ENCODE measurements around the gene HAO2. TPM values are rescaled to one million over a fixed set of nuclear protein-coding genes. Genes with fewer than 3 reads are reported as not detected.
"Not testable (repeated sequence)": the region's sequence is repeated elsewhere in the genome, so short reads cannot be mapped to it uniquely, and the experiment has no call there.

Gene HAO2
- not detected for polyA plus RNA-seq (ENCODE audit: insufficient read length)

DNA sequence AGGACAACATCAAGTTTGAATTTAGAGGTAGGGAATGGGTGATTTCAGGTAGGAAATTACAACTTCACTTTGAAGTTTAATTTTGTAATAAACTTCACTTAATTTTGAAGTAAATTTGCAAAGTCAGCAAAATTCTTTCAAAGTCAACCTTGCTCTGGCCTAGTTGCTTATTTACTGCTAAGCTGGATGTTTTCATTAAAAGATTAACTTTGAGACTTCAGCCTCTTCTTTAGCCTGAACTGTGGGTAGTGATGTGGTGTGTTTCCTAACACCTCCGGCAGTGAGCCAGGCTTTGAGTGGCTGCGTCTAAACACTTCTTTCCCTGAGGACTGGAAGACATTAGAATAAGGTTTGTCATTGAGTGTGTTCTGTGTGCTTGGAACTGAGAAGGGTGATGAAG is at the start of gene HAO2:
TSS of gene HAO2 (plus strand) at position 232 of the 400 bp plus-strand sequence. CDS start 12,301 bp downstream, outside the sequence.
- no peak for DNase-seq

DNA sequence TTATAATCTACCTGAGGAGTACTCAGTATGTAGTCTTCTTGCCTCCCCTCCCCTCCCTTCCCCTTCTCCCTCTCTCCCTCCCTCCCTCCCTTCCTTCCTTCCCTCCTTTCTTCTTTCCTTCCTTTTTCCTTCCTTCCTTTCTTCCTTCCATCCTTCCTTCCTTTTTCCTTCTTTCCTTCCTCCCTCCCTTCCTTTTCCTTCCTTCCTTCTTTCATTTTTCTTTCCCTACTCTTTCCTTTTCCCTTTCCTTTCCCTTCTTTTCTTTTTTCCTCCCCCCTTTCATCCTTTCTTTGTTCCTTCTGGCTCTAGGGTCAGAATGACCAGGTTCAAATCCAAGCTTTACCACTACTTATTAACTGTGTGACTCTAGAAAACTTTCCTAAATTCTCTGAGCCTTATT is 48.5 kb upstream of the HAO2 start:
- no peak for DNase-seq

DNA sequence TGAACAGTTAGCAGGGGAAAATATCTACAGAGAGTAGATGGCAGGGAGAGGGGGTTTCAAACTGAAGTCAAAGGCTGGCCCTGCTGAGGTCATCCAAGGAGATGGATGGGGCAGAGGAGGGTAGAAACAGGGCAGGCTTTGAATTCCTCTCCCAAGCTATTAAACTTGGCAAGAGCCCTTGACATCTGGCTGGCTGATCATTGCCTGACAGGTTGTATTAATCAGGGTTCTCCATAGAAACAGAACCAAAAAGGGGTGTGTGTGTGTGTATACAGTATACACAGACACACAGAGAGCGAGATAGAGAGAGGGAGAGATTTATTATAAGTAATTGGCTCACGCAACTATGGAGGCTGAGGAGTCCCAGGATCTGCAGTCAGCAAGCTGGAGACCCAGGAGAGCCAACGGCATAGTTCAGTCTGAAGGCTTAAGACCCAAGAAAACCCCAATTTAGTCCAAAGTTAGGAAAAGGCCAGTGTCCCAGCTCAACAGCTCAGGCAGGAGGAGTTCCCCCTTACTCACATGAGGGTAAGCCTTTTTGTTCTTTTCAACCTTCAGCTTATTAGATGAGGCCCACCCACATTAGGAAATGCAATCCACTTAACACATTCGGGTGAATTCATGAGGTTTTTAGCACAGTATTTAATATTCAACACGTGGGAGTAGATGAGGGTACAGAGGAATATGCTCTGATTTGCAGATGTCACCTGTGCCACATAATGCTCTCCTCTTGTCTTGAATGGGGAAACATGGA is 46.7 kb upstream of the HAO2 start:
- DNase-seq, result no peak

- DNase-seq, result no peak
Observed at GRCh38 chr1:119323216-119323982, 45.2 kb upstream of the HAO2 start.

DNA sequence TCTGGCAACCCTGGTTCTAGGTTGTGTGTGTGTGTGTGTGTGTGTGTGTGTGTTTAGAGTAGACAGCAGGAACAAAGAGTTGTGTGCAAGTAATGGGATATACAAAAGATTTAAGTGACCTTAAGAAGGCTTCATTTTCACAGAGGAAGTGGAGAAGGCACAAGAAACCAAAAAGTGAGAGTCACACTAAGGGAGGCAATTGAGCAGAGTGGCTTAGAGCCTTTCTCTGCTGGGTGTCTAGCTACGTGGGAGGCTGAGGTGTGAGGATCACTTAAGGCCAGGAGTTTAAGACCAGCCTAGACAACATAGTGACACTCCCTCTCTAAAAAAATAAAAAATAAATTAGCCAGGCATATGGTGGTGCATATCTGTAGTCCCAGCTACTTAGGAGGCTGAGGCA is 44.4 kb upstream of the HAO2 start:
- no peak for DNase-seq

DNA sequence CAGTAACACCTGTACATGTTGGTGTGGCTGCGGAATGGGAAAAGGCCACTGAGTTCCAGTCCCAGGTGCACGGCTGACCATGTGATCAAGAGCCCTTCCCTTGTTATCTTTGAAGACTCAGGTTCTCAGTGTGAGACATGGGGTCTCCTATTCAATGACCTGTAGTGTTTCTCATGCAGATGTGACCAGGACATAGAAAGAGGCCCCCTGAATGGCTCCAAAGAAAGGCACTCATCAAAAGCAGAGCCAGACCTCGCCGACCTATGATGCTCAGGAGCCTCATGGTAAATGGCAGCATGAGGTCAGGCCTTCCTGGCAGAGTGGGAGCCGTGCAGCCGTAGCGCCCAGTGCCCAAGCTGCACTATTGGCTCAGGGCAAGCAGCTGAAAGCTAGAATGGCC is 42.3 kb upstream of the HAO2 start:
- no peak for DNase-seq

DNA sequence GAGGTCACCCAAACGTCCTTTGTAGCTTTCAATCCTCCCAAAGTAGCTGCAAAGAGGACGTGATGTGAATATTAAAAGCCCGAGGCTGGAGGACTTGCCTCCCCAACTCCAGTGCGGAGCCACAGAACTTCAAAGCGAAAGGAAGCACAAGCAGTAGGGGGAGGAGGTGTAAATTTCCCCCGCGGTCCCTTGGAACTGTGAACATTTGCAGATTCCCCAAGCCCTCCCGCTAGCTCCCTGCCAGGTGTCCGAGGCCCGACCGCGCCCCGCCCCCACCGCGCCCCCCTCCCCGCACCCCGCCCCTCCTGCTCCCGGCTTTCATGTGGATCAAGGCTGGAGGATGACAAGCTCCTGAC is 41.5 kb upstream of the HAO2 start:
- DNase-seq, result no peak

DNA sequence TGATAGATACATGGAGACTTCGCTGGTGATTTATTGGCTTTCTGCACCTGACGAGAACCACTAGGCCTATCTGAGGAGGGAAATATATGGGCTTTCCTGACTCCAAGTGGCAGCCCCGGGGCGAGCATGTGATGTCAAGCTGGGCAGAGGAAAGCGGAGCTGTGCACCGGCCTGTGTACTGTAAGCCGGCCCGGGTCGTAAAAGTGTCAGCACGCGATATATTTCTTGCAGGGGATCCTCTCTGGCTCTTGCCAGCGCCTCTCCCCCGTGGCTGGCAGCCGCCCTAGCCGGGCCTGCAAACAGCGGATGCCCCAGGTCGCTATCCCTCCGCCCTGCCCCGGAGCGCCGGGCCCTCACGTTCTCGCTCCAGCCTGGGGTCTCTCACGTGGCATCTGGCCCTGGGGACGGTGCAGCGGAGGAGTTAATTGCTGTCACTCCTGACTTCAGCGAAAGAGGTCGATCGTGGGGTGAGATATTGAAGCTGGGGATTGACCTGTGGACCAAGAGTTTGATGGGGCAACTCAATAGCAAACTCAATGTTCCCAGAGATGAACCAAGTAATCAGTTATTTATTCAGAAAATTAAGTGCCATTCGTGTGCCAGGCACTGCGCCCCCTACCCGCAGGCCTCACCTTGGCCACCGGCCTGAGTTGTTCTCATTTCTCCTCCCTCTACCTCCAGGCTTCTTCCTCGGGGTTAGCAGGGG is 41.0 kb upstream of the HAO2 start:
- peak; percentile 45 for DNase-seq

DNA sequence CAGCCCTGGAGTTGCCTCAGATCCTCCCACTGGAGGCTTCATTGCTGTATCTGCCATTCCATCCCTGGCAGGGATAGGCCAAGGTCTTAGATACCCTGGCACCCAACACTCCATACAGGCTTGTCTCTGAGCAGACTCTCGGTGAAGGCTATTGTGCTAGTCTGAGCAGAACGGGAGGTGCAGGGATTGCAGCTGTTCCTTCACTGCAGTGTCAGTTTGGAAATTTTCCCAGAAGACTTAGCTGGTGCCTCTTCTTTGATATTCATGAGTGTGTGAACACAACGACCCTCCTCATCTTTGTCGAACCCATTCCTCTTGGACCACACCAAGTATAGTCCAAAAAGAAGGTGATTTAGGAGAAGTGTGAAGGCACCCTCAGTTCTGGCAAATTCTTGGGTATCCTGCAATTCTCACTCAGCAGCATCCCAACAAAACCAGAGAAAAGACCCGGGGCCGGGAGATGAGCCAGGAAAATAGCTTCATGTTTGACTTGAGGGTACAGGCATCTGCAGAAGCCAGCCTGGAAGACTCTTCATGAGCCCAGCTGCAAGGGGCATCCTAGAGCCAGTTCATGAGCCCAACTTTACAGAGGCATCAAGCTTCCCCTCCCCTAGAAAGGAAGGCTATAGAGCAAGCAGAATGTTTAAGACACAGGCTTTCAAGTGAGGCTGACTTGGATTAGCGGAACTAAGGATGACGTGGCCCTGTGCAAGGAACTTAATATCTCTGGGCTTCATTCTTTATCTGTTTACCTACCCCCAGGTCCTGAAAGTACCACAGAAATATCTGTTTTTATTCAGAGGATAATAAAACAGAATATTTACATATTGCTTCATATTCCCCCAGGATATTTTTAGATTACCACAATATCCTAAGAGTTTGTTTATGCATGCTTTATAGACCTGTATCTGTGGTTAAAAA is 38.8 kb upstream of the HAO2 start:
- no peak for DNase-seq

- DNase-seq, result no peak
Observed at GRCh38 chr1:119330466-119331189, 38.0 kb upstream of the HAO2 start.

DNA sequence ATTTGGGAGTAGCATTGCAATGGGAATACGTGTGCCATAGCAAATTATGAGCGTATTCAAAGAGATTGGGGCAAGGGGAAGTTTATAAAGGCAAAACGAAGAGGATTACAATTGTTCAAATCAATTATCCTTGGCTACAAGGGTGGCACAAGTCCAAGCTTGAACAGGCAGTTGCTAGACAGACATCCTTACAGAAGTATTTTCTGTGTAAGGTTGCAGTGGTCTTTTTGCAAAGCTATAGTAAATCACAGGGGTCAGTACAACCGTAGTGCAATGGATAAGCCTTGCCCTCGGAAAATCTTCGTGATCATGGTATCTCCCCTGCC is 37.4 kb upstream of the HAO2 start:
- no peak for DNase-seq

- DNase-seq, result no peak
Observed at GRCh38 chr1:119331915-119332314, 36.7 kb upstream of the HAO2 start.

GRCh38 chr1:119332622-119333021 is 36.0 kb upstream of the HAO2 start:
- DNase-seq, result no peak

DNA sequence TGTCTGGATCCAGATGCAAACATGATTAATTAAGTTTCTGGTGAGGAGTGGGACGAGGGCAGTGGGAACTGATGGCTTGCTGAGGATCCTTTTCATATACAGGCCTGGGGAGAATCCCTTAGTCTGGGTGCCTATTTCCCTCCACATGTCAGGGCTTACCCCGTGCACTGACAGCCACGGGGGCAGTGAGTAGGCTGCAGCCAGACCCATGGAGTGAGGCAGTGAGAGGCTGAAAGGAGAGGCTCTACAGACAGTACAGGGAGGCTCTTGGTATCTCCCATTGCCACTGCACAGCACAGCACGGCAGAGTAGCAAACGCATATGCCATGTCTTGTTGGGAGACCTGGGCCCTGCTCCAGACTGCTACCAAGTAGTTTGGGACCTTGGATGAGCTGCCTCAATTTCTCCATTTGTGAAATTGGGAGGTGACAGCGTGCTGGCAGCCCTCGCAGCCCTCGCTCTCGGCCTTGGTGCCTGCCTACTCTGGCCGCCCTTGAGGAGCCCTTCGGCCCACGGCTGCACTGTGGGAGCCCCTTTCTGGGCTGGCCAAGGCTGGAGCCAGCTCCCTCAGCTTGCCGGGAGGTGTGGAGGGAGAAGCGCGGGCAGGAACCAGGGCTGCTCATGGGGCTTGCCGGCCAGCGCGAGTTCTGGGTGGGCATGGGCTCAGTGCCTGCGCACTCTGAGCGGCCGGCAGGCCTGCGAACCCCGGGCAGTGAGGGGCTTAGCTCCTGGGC is 35.3 kb upstream of the HAO2 start:
- no peak for DNase-seq

DNA sequence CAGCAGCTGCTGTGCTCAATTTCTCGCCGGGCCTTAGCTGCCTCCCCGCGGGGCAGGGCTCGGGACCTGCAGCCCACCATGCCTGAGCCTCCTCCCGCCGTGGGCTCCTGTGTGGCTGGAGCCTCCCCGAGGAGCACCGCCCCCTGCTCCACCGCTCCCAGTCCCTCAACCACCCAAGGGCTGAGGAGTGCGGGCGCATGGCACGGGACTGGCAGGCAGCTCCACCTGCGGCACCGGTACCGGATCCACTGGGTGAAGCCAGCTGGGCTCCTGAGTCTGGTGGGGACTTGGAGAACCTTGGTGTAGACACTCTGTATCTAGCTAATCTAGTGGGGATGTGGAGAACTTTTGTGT is 34.7 kb upstream of the HAO2 start:
- not testable (repeated sequence) for DNase-seq

GRCh38 chr1:119336848-119337247 is 31.7 kb upstream of the HAO2 start:
- no peak for DNase-seq

DNA sequence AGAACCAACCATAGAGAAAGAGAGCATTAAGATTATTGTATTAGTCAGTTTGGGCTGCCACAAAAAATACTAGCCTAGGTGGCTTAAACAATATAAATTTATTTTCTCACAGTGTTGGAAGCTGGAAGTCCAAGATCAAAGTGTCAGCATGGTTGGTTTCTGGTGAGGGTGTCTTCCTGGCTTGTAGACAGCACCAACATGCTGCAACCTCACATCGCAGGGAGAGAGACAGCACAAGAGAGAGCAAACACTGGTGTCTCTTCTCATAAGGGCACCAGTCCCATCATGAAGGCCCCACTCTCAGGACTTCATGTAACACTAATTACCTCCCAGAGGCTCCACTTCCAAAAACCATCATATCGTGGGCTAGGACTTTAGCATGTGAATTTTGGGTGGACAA is 30.6 kb upstream of the HAO2 start:
- DNase-seq, result no peak

GRCh38 chr1:119338757-119339156 is 29.8 kb upstream of the HAO2 start:
- no peak for DNase-seq

- DNase-seq, result no peak
Observed at GRCh38 chr1:119340861-119341261, 27.7 kb upstream of the HAO2 start.

- no peak for DNase-seq
Observed at GRCh38 chr1:119341372-119341947, 27.1 kb upstream of the HAO2 start.

- no peak for DNase-seq
Observed at GRCh38 chr1:119345398-119345797, 23.2 kb upstream of the HAO2 start.
